ENCODE measurements around the gene GNRH2. TPM values are rescaled to one million over a fixed set of nuclear protein-coding genes. Genes with fewer than 3 reads are reported as not detected.

Gene GNRH2
- polyA plus RNA-seq (0.18 TPM in 1 of 3 replicates, not detected in the others), polyA minus RNA-seq (not detected in 3 replicates)
- not detected for polyA plus RNA-seq (2011; ENCODE audit: low read depth)
- polyA plus RNA-seq (2011; cell fraction: cytosol; rRNA removed) = not detected in 2 replicates
- 0.24 and 0.52 TPM in 2 replicates for polyA plus RNA-seq (2011; cell fraction: nucleus; rRNA removed)
- polyA plus RNA-seq (2012; ENCODE audit: low replicate concordance) = 0.24 TPM in 1 of 2 replicates, not detected in the other
- polyA minus RNA-seq (2011; cell fraction: cytosol; rRNA and poly(A)+ RNA removed) = not detected
- 2.1 TPM in 1 of 2 replicates, not detected in the other for polyA minus RNA-seq (2011; cell fraction: nucleus; rRNA and poly(A)+ RNA removed)

GRCh38 chr20:3043322-3043721 lies at the start of gene GNRH2:
Gene GNRH2, plus strand, starts transcription at chr20:3043622. Its CDS starts 793 bp downstream, at chr20:3044415.
- Histone ChIP-seq H4K20me1 (ENCODE audit: control insufficient read depth, extremely low read depth, insufficient read depth, low read length) (no peaks in the 10 kb centered on the region), H3K27ac (ENCODE audit: control insufficient read depth, insufficient read depth, low read length) (no peak within 1 kb of the TSS), H3K4me1 (ENCODE audit: control insufficient read depth, extremely low read depth, insufficient read depth, low read length) (no peaks in the 10 kb centered on the region), H3K9ac (ENCODE audit: control insufficient read depth, extremely low read depth, insufficient read depth, low read length) (no peak within 1 kb of the TSS), H3K9me3 (ENCODE audit: control insufficient read depth, low read depth, low read length) (no peaks in the 10 kb centered on the region), H3K4me2 (ENCODE audit: control insufficient read depth, extremely low read depth, insufficient read depth, low read depth, low read length) (no peak within 1 kb of the TSS), H2AFZ (ENCODE audit: control insufficient read depth, low read length) (no peak within 1 kb of the TSS), H3K9me1 (ENCODE audit: control insufficient read depth, extremely low read depth, insufficient read depth, low read length) (no peaks in the 10 kb centered on the region), H3K27me3 (ENCODE audit: control insufficient read depth, extremely low read depth, insufficient read depth, low read length) (no peaks in the 10 kb centered on the region), H3K36me3 (ENCODE audit: control insufficient read depth in 2 of 2, extremely low read depth in 1 of 2, insufficient read depth in 2 of 2, low read length in 2 of 2) (peaks cover 12 to 22% of the 10 kb centered on the region in 2 experiments), H3K79me2 (ENCODE audit: control insufficient read depth, insufficient read depth, low read length) (peaks cover 14% of the 10 kb centered on the region), H3K4me3 (ENCODE audit: control insufficient read depth in 2 of 3, extremely low read depth in 1 of 3, insufficient read depth in 2 of 3, low read depth in 1 of 3, low read length in 3 of 3) (no peak within 1 kb of the TSS)
- DNase-seq (ENCODE audit: low read depth, low spot score) = no peak
- no peak for FAIRE-seq
- TF ChIP-seq EZH2 (IDR thresholded peaks at IDR 0.05; ENCODE audit: low read length) (no peak), CTCF (optimal IDR thresholded peaks at IDR 0.05 in 1 of 3, IDR thresholded peaks at IDR 0.05 in 1 of 3, conservative IDR thresholded peaks at IDR 0.05 in 1 of 3; ENCODE audit: extremely low read depth in 1 of 3, insufficient read depth in 2 of 3, low read length in 3 of 3) (no peak)
- dilution Hi-C loops (cut with MboI; ENCODE audit: extremely low pct_ligation_motif_present, low sequenced_read_pairs) = no loop called here

GRCh38 chr20:2995796-2996195 lies 47.6 kb upstream of the GNRH2 start:
- Histone ChIP-seq H2AFZ (ENCODE audit: control insufficient read depth, low read length) (no peak overlapping the region), H3K4me1 (ENCODE audit: control insufficient read depth, extremely low read depth, insufficient read depth, low read length) (no peaks in the 10 kb centered on the region), H3K4me3 (ENCODE audit: control insufficient read depth in 2 of 3, extremely low read depth in 1 of 3, insufficient read depth in 2 of 3, low read depth in 1 of 3, low read length in 3 of 3) (no peak overlapping the region), H3K36me3 (ENCODE audit: control insufficient read depth in 2 of 2, extremely low read depth in 1 of 2, insufficient read depth in 2 of 2, low read length in 2 of 2) (peaks cover 0 to 9% of the 10 kb centered on the region in 2 experiments), H3K27me3 (ENCODE audit: control insufficient read depth, extremely low read depth, insufficient read depth, low read length) (no peaks in the 10 kb centered on the region), H3K9me1 (ENCODE audit: control insufficient read depth, extremely low read depth, insufficient read depth, low read length) (no peaks in the 10 kb centered on the region), H3K27ac (ENCODE audit: control insufficient read depth, insufficient read depth, low read length) (no peak overlapping the region), H4K20me1 (ENCODE audit: control insufficient read depth, extremely low read depth, insufficient read depth, low read length) (no peaks in the 10 kb centered on the region), H3K9ac (ENCODE audit: control insufficient read depth, extremely low read depth, insufficient read depth, low read length) (no peak overlapping the region), H3K9me3 (ENCODE audit: control insufficient read depth, low read depth, low read length) (no peaks in the 10 kb centered on the region), H3K79me2 (ENCODE audit: control insufficient read depth, insufficient read depth, low read length) (no peaks in the 10 kb centered on the region), H3K4me2 (ENCODE audit: control insufficient read depth, extremely low read depth, insufficient read depth, low read depth, low read length) (no peak overlapping the region)
- no peak for DNase-seq (ENCODE audit: low read depth, low spot score)
- TF ChIP-seq CTCF (optimal IDR thresholded peaks at IDR 0.05 in 1 of 3, IDR thresholded peaks at IDR 0.05 in 1 of 3, conservative IDR thresholded peaks at IDR 0.05 in 1 of 3; ENCODE audit: extremely low read depth in 1 of 3, insufficient read depth in 2 of 3, low read length in 3 of 3) (no peak), EZH2 (IDR thresholded peaks at IDR 0.05; ENCODE audit: low read length) (no peak)
- FAIRE-seq = no peak
- dilution Hi-C loops (cut with MboI; ENCODE audit: extremely low pct_ligation_motif_present, low sequenced_read_pairs) = no loop called here

Data from keratinocyte (primary cell).